A172 (cell line): ENCODE results near the gene PPP1CB. TPM values are rescaled to one million over a fixed set of nuclear protein-coding genes. Genes with fewer than 3 reads are reported as not detected.

ENCODE experiments used
- DNase-seq: peaks from one replicate; pipeline ENCODE4 v3.0.0-alpha.2; 2015; ENCODE audit warnings: low spot score
- total RNA-seq: library from RNA; depleted of rRNA; stranded (reverse); fragments of >200 nt; shearing (Covaris generic); gene quantifications from 2 replicates; pipeline ENCODE4 v1.2.3, GENCODE V29; 2014

The PPP1CB gene
- total RNA-seq, 1 experiment from 2014 or later: 226 TPM

GRCh38 chr2:28745225-28745624 lies 6.4 kb upstream of the PPP1CB start:
- no peak for DNase-seq

- DNase-seq: no peak
Measured at GRCh38 chr2:28745876-28746275, 5.8 kb upstream of the PPP1CB start.

GRCh38 chr2:28746429-28747111 lies 5.1 kb upstream of the PPP1CB start:
- DNase-seq: no peak

DNA sequence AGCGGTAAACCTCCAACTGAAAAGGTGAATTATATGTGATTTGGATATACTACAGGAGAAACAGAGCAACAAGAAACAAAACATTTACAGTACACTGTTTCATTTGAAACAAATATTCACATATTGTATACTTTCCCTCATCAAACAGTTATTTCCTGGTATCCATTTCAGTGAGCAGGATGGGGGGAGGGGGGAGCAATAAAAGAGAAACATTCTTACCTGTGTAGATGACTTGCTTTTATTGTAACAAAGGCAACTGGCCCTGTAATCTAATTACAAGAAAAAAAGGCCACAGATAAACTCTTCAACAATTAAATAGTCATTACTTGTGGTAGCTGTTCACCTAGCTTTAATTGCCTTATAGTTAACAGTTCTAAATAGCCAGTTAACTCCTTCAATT lies 3.9 kb upstream of the PPP1CB start:
- DNase-seq: no peak

GRCh38 chr2:28748176-28748575 lies 3.5 kb upstream of the PPP1CB start:
- DNase-seq: no peak

DNA sequence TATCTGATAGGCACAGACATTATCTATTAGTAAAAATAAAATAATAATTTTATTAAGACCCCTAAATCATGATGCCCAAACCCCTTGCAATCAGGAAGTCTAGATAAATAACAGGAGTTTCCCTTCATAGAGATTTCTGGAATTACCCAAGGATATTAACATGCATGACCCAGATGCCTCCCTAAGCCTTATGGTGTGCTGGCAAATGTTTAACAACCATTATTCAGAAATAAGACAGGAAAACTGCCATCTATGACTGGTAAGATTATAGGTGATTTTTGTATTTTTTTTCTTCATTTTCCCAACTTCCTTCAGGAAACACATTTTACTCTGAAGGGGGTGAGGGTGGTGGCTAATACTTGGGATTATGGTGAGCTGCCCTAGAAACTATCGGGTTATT lies 2.7 kb upstream of the PPP1CB start:
- DNase-seq: no peak

- no peak for DNase-seq
Measured at GRCh38 chr2:28749526-28749925, 2.1 kb upstream of the PPP1CB start.

GRCh38 chr2:28750316-28751251 lies 1.0 kb upstream of the PPP1CB start:
- peak; percentile 44 for DNase-seq

DNA sequence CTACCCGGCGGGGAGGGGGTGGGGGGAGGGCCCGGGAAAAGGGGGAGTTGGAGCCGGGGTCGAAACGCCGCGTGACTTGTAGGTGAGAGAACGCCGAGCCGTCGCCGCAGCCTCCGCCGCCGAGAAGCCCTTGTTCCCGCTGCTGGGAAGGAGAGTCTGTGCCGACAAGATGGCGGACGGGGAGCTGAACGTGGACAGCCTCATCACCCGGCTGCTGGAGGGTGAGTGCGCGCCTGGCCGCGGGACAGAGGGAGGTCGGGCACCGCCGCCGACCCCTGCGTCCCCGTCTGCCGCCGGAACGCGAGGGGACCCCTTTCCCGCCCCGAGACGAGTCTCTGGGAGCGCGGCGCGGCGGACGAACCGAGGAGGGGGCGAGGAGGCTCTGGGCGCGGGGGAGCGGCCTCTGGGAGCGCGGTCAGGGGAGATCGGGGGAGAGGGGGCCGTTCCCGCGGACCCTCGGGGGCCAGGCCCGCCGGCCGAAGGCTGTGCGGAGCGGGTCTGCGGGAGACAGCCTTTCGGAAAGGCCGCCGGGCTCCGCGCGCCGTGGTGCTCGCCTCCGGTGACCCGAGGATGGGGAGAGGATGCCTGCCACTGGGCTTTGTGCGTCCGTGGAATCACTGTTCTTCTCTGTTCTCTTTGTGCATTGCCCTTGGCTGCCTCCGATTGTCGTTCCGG lies 463 bp downstream of the PPP1CB start:
- DNase-seq: no peak

GRCh38 chr2:28752631-28753376 lies 1.2 kb downstream of the PPP1CB start:
- DNase-seq: no peak

DNA sequence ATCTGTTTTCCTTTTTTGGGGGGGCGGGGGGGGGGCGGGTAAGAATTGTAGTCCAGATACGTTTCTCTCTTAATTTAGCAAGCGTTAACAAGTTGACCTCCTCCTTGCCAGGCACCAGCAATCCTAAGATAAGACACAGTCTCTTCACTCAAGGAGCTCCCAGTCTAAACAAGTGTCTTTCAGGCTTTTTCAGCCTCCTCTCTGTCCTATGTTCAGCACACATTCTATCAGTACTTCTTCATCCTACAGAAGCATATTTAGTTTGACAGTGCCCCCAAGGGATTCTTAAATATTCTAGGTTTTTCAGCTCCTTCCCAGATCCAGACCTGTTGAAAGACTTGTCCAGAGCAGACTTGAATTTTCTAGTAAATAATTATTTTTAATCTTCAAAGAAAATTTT lies 2.7 kb downstream of the PPP1CB start:
- DNase-seq: no peak

- DNase-seq: no peak
Measured at GRCh38 chr2:28755421-28755820, 3.8 kb downstream of the PPP1CB start.

DNA sequence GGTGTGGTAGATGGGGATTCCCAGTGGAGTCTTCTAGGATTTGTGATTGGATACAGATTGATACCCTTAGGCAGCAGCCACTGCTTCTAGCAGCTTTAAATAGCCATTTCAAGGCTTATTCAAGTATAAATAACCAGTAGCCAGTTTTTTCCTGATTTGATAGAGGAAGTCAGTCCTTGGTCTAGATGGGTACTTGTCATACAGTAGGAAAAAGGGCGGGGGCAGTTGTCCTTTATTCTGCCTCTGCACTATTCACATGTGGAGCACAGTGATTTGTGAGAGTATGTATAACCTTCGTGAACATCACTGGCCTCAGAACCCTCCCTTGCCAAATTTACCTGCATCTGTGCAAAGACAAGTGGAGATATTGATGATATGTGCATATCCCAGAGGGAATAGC lies 6.8 kb downstream of the PPP1CB start:
- no peak for DNase-seq

- no peak for DNase-seq
Measured at GRCh38 chr2:28761420-28761819, 9.8 kb downstream of the PPP1CB start.

DNA sequence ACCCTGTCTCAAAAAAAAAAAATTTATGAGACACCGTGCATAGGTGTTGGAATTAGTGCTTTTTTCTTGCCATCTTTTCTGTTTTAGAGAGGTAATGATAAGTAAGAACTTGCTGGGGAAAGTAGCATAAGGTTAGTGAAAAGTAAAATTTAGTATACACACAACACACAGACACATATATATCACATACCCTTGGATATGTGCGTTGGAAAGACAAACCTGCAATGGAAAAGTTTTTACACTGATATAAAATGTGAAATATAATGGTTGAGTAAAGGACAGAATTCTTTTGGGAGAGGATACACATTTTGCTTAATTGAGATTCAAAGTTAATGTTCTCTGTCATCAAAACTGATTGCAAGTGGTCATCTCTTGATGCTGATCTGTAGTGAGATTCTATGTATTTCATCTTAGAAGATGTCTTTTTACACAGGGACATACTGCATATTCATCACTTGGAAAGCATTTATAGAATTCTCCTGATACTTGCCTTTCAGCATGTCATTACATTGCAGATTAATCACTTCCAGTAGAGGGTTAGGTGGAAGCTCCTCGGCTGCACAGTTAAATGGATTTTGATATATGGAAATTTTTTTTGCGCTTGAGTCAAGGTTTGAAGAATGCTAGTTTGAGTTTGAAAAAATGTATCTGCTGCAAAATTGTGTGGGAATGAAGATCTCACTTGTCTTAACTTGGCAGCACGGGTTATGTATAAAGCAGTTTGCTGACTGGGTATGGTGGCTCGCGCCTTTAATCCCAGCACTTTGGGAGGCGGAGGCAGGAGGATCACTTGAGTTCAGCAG lies 13.5 kb downstream of the PPP1CB start:
- no peak for DNase-seq

GRCh38 chr2:28766070-28766469 lies 14.4 kb downstream of the PPP1CB start:
- no peak for DNase-seq

DNA sequence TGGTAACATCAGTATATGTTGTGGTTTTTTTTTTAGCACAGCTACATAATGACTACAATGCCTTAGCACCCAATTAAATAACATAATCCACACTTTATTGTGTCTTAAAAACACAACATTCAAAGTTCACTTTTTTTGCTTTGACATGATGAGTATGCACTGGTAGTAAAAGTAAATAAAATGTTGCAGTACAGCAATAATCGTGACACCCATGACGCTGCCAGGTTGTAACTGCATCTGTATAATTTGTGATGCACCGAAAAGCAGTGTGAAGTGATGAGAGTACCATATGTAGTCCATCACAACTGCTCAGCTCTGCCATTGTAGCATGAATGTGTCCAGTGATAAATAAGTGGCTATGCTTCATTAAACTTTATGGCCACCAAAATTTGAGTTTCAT lies 15.7 kb downstream of the PPP1CB start:
- DNase-seq: no peak

- DNase-seq: no peak
Measured at GRCh38 chr2:28768422-28768821, 16.8 kb downstream of the PPP1CB start.

DNA sequence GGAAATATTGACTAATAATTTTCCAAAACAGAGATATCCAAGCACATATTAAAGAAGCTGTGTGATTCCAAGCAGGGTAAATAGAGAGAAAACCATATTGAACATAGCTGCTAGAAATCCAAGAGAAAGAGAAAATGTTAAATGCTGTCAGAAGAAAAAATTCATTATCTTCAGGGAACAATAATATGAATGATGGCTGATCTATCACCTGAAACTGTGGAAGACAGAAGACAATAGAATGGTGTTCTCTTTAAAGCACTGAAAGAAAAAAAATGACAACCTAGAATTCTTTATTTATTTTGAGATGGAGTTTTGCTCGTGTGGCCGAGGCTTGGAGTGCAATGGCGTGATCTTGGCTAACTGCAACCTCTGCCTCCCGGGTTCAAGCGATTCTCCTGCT lies 17.3 kb downstream of the PPP1CB start:
- no peak for DNase-seq

- DNase-seq: no peak
Measured at GRCh38 chr2:28772351-28772750, 20.7 kb downstream of the PPP1CB start.

DNA sequence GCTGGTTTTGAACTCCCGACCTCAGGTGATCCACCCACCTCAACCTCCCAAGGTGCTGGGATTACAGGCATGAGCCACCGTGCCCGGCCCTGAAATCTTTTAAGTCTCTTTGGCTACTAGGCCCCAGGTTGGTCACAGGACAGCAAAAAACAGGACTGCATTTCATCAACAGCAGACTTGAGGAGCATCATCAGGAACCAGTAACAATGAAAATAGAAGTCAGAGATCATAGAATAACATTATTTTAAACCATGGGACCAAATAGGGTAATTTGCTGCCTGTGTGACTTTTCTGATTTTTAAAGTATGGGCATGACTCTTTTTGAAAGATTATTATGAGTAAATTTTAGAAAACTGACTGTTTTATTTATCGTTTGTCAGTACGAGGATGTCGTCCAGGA lies 24.8 kb downstream of the PPP1CB start:
- DNase-seq: no peak
